ENCODE measurements around the gene GRK1.

GRK1 gene

GRCh38 chr13:113655346-113656002 lies 11.5 kb upstream of the GRK1 start:
- TF ChIP-seq CTCF (IDR thresholded peaks at IDR 0.05; ENCODE audit: borderline replicate concordance, insufficient read depth, low read depth, low read length) = no peak
- no peak overlapping the region for H3K4me3 ChIP-seq (ENCODE audit: low read depth, low read length)

- no peak overlapping the region for H3K4me3 ChIP-seq (ENCODE audit: low read depth, low read length)
- TF ChIP-seq CTCF (IDR thresholded peaks at IDR 0.05; ENCODE audit: borderline replicate concordance, insufficient read depth, low read depth, low read length) = no peak
These were observed 10.9 kb upstream of the GRK1 start for GRCh38 chr13:113656003-113656588.

GRCh38 chr13:113656831-113657671 lies 10.0 kb upstream of the GRK1 start:
- no peak for TF ChIP-seq CTCF (IDR thresholded peaks at IDR 0.05; ENCODE audit: borderline replicate concordance, insufficient read depth, low read depth, low read length)
- H3K4me3 ChIP-seq (ENCODE audit: low read depth, low read length) = no peak overlapping the region

GRCh38 chr13:113657851-113658741 lies 8.9 kb upstream of the GRK1 start, which contains the start of gene ATP4B:
Gene ATP4B (minus strand): TSS chr13:113658198. CDS start chr13:113658144, 54 bp downstream.
- H3K4me3 ChIP-seq (ENCODE audit: low read depth, low read length) = no peak within 1 kb of the TSS
- TF ChIP-seq CTCF (IDR thresholded peaks at IDR 0.05; ENCODE audit: borderline replicate concordance, insufficient read depth, low read depth, low read length) = no peak

- H3K4me3 ChIP-seq (ENCODE audit: low read depth, low read length) = no peak overlapping the region
- no peak for TF ChIP-seq CTCF (IDR thresholded peaks at IDR 0.05; ENCODE audit: borderline replicate concordance, insufficient read depth, low read depth, low read length)
These were observed 8.2 kb upstream of the GRK1 start for GRCh38 chr13:113658836-113659235.

GRCh38 chr13:113659337-113659736 lies 7.7 kb upstream of the GRK1 start:
- TF ChIP-seq CTCF (IDR thresholded peaks at IDR 0.05; ENCODE audit: borderline replicate concordance, insufficient read depth, low read depth, low read length) = no peak
- H3K4me3 ChIP-seq (ENCODE audit: low read depth, low read length) = no peak overlapping the region

All from GM12875 (cell line).